A673 (cell line): Measurements from ENCODE around the gene KAZN. TPM values are rescaled to one million over a fixed set of nuclear protein-coding genes. Genes with fewer than 3 reads are reported as not detected.

ENCODE experiments used
- BruUV-seq: library from RNA; stranded (reverse); fragments of 400-500 nt; replicated peaks from 2 replicates; lab custom pipeline; 2021; lab: Mats Ljungman, UMichigan
- CTCF ChIA-PET: fragments of 300-600 bp; sonication (Branson Sonifier 250); formaldehyde crosslinking; loops from one replicate; lab custom pipeline; 2022; ENCODE audit warnings: antibody characterized with exemption; lab: Charles Lee
- POLR2A ChIA-PET: fragments of 300-600 bp; sonication (Branson Sonifier 250); formaldehyde crosslinking; loops from one replicate; lab custom pipeline; 2022; ENCODE audit warnings: antibody characterized with exemption; ENCODE audit not compliant: low non-redundant PET; lab: Charles Lee
- DNase-seq: peaks from one replicate; pipeline ENCODE4 v3.0.0-alpha.2; 2015; ENCODE audit warnings: low spot score
- H3K27ac ChIP-seq: fragments of 200-600 bp; sonication (generic); 2 replicates; pipeline ENCODE4 v1.5.1; 2016; ENCODE audit warnings: mixed run types, low read depth, mild to moderate bottlenecking, mixed read lengths, antibody characterized with exemption, low read length; ENCODE audit not compliant: poor library complexity, severe bottlenecking
- H3K27me3 ChIP-seq: fragments of 200-600 bp; sonication (generic); replicated peaks from 2 replicates; pipeline ENCODE4 v1.6.1; 2017; ENCODE audit warnings: mixed run types, low read depth, mild to moderate bottlenecking, mixed read lengths, antibody characterized with exemption, low read length; ENCODE audit not compliant: insufficient read depth, poor library complexity
- H3K36me3 ChIP-seq: fragments of 200-600 bp; sonication (generic); 2 replicates; pipeline ENCODE4 v1.6.1; 2016; ENCODE audit warnings: mixed run types, mild to moderate bottlenecking, mixed read lengths, antibody characterized with exemption, low read length; ENCODE audit not compliant: insufficient read depth, poor library complexity, severe bottlenecking
- H3K4me1 ChIP-seq: fragments of 200-600 bp; sonication (generic); 2 replicates; pipeline ENCODE4 v1.6.1; 2017; ENCODE audit warnings: mixed run types, mild to moderate bottlenecking, mixed read lengths, antibody characterized with exemption, low read length; ENCODE audit not compliant: insufficient read depth, poor library complexity, severe bottlenecking
- H3K4me3 ChIP-seq: fragments of 200-600 bp; sonication (generic); 2 replicates; pipeline ENCODE4 v1.5.1; 2016; ENCODE audit warnings: low read depth, mixed run types, mild to moderate bottlenecking, mixed read lengths, low read length; ENCODE audit not compliant: poor library complexity, severe bottlenecking
- H3K9me3 ChIP-seq: fragments of 200-600 bp; sonication (generic); 2 replicates; pipeline ENCODE4 v1.6.1; 2016; ENCODE audit warnings: mixed run types, low read depth, mild to moderate bottlenecking, mixed read lengths, antibody characterized with exemption, low read length; ENCODE audit not compliant: poor library complexity, severe bottlenecking
- CTCF ChIP-seq: fragments of 300-800, 200-600 bp; sonication (generic); conservative IDR thresholded peaks from 2 replicates; pipeline ENCODE4 v1.5.1; 2017; ENCODE audit warnings: low read depth, mild to moderate bottlenecking, antibody characterized with exemption, low read length, moderate library complexity, mixed read lengths
- EZH2 ChIP-seq: fragments of 200-600 bp; sonication (generic); IDR thresholded peaks from 2 replicates; pipeline ENCODE4 v1.6.1; 2017; ENCODE audit warnings: borderline replicate concordance, low read depth, mild to moderate bottlenecking, mixed read lengths, antibody characterized with exemption, low read length; ENCODE audit not compliant: poor library complexity, severe bottlenecking
- intact Hi-C: fragments of 100-400 bp; cut with micrococcal nuclease; formaldehyde crosslinking; loops from one replicate; pipeline ENCODE4 v1.10.0; 2022; ENCODE audit not compliant: unreplicated experiment
- total RNA-seq: library from RNA; stranded (reverse); gene quantifications from 2 replicates; pipeline ENCODE4 v1.2.3, GENCODE V29; 2021

Gene KAZN
- total RNA-seq, 1 experiment from 2014 or later = 8.0 TPM

DNA sequence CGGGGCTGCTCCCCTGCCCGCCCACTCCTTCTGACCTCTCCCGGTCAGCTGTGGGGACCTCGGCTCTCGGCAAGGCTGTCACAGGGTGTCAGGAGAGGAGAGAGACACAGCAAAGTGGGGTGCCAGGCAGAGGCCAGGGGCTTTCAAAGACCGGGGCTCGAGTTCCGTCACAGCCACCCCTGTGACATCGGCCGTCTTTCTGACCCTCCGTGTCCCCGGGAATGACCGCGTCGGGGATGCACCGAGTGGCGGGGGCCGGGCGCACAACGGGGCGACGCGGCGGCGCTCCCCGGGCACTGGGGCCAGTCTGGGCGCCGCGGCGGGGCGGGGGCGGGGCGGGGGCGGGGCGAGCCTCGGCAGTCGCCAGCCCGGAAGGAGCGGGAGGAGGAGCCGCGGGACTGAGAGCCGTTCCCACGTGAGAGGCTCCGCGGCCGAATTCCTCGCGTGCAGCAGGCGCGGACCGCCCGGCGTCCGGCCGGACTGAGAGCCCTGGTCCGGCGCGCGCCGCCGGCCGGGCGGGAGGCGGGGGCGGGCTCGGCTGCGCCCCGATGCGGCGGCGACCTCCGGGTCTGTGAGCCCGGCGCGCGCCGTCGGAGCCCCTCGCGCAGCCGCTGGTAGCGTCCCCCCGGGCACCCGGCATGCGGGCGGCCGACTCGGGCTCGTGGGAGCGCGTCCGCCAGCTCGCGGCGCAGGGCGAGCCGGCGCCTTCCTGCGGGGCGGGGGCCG, 325.4 kb downstream of the KAZN start:
- Histone ChIP-seq H3K4me3 (peak overlapping the region; percentile 58), H3K27me3 (peaks cover 10% of the 10 kb centered on the region), H3K4me1 (no peaks in the 10 kb centered on the region), H3K9me3 (no peaks in the 10 kb centered on the region), H3K27ac (no peak overlapping the region), H3K36me3 (no peaks in the 10 kb centered on the region)
- intact Hi-C loops = no loop called here
- TF ChIP-seq EZH2 (no peak), CTCF (no peak)
- ChIA-PET CTCF (no interaction called here), POLR2A (no interaction called here)
- no TSS peak for BruUV-seq
- peak; percentile 62 for DNase-seq

DNA sequence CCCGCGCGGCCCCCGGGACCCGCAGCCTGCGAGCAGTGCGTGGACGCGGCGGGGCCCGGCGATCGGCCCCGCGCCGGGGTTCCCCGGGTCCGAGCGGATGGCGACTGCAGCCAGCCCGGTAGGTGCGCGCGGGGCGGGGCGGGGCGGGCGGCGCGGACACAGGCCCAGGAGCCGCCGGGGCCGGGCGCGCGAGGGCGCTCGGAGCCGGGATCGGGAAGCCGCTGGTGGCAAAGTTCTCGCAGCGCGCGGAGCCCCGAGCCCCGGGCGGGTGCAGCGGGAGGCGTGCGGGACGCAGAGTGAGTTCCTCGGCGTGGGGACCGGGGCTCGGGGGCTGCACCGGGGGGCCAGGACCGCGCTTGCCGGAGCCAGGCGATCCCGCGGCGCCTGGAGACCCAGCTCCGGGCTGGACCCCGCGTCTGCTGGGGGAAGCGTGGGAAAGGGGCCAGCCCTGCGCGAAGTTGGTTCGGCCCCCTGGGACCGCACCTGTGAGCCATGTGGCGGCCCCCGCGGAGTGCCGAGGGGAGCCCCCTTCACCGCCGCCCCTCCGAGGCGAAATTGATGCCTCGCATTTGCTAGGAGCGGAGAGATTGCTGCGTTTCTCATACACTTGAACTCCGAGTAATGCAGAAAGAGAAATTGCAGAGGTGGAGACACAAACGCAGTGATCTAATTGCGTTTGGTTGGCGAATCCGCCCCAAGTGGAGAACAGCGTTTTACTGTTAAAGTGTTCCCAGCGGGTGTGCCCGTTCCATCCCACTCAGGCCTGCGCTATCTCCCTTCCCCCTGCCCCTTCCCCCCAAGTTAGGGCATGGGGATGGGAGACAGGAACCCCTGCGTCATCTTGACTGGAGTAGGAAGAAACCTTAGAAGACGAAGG, 326.2 kb downstream of the KAZN start:
- Histone ChIP-seq H3K4me3 (peak overlapping the region; percentile 58), H3K4me1 (no peaks in the 10 kb centered on the region), H3K27me3 (peaks cover 10% of the 10 kb centered on the region), H3K9me3 (no peaks in the 10 kb centered on the region), H3K36me3 (no peaks in the 10 kb centered on the region), H3K27ac (no peak overlapping the region)
- POLR2A ChIA-PET = no interaction called here
- no peak for TF ChIP-seq EZH2
- no peak for TF ChIP-seq CTCF
- CTCF ChIA-PET = no interaction called here
- intact Hi-C loops = no loop called here
- peak; percentile 42 for DNase-seq
- no TSS peak for BruUV-seq

- no peaks in the 10 kb centered on the region for H3K36me3 ChIP-seq
- ChIA-PET POLR2A (no interaction called here), CTCF (no interaction called here)
- DNase-seq = no peak
- TF ChIP-seq CTCF (no peak), EZH2 (no peak)
- H3K27me3 ChIP-seq = peaks cover 10% of the 10 kb centered on the region
- no peaks in the 10 kb centered on the region for H3K9me3 ChIP-seq
- H3K4me1 ChIP-seq = no peaks in the 10 kb centered on the region
- no peak overlapping the region for H3K27ac ChIP-seq
- intact Hi-C loops = no loop called here
- peak overlapping the region; percentile 58 for H3K4me3 ChIP-seq
- BruUV-seq = TSS peak; percentile 28
Observed at GRCh38 chr1:14925336-14926136, 327.1 kb downstream of the KAZN start.
